Spinal cord (tissue), 10 donors: Measurements from ENCODE around the gene SPRR2F. TPM values are rescaled to one million over a fixed set of nuclear protein-coding genes. Genes with fewer than 3 reads are reported as not detected.
A peak's percentile ranks its signal among the peaks of the same experiment; 100 is the strongest.
"Not testable (repeated sequence)": the region's sequence is repeated elsewhere in the genome, so short reads cannot be mapped to it uniquely, and the experiment has no call there.

Source experiments
- DNase-seq, 6 donors: peaks; one replicate each; pipeline versions ENCODE4 v3.0.0 to v3.0.0-alpha.2; 2013 to 2015; ENCODE audit warnings: low spot score in 6 of 6, low read depth in 4 of 6
- H3K27ac ChIP-seq: one replicate; pipeline ENCODE4 v1.5.1; 2013; ENCODE audit warnings: low read depth, low read length, control low read depth
- H3K27me3 ChIP-seq: one replicate; pipeline ENCODE4 v1.6.1; 2013; ENCODE audit warnings: low read length; ENCODE audit not compliant: control insufficient read depth, insufficient read depth
- H3K36me3 ChIP-seq: one replicate; pipeline ENCODE4 v1.6.1; 2013; ENCODE audit warnings: low read length; ENCODE audit not compliant: control insufficient read depth, insufficient read depth
- H3K4me1 ChIP-seq: one replicate; pipeline ENCODE4 v1.6.1; 2013; ENCODE audit warnings: low read length; ENCODE audit not compliant: control insufficient read depth, insufficient read depth
- H3K4me3 ChIP-seq: one replicate; pipeline ENCODE4 v1.5.1; 2013; ENCODE audit warnings: low read depth, low read length, control low read depth
- H3K9me3 ChIP-seq: one replicate; pipeline ENCODE4 v1.6.1; 2013; ENCODE audit warnings: low read length; ENCODE audit not compliant: control insufficient read depth, insufficient read depth
- WGBS: methylation state at CpG from one replicate; pipeline ENCODE4 v1.1.5; 2013; ENCODE audit warnings: missing lambda C conversion rate; ENCODE audit not compliant: insufficient coverage; 5-methylcytosine and 5-hydroxymethylcytosine counted together
- polyA plus RNA-seq, 2 donors: library from polyadenylated mRNA; unstranded; fragments of 120-200 nt; gene quantifications; one replicate each; pipeline ENCODE4 v1.2.1, GENCODE V29; 2013; ENCODE audit not compliant: insufficient read length in 2 of 2
- total RNA-seq, 2 donors: library from RNA; depleted of rRNA in 1 of 2; stranded (reverse); fragments of 120-200 nt in 1 of 2; fragments of >200 nt in 1 of 2; gene quantifications; one replicate each; pipeline versions ENCODE4 v1.2.3 to v1.2.4, GENCODE V29; 2013 to 2014
- donor health status: healthy.

The SPRR2F gene
- total and polyA plus RNA-seq, 4 donors = 0.22 to 1.3 (median 1.3) TPM; not detected in 1

DNA sequence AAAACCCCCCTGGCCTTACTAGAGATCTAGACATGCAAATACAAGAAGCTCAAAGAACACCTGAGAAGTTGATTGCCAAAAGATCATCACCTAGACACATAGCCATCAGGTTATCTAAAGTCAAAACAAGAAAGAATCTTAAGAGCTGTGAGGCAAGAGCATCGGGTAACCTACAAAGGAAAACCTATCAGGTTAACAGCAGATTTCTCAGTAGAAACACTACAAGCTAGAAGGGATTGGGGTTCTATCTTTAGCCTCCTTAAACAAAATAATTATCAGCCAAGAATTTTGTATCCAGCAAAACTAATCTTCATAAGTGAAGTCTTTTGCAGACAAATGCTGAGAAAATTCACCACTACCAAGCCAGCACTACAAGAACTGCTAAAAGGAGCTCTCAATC lies 12.2 kb upstream of the SPRR2F start:
- Histone ChIP-seq H3K9me3 (no peaks in the 10 kb centered on the region), H3K27ac (no peak overlapping the region), H3K36me3 (no peaks in the 10 kb centered on the region), H3K27me3 (no peaks in the 10 kb centered on the region), H3K4me1 (no peaks in the 10 kb centered on the region), H3K4me3 (no peak overlapping the region)
- WGBS = no CpG with 5 or more reads among the region's 1 CpG
- no peak for DNase-seq

DNA sequence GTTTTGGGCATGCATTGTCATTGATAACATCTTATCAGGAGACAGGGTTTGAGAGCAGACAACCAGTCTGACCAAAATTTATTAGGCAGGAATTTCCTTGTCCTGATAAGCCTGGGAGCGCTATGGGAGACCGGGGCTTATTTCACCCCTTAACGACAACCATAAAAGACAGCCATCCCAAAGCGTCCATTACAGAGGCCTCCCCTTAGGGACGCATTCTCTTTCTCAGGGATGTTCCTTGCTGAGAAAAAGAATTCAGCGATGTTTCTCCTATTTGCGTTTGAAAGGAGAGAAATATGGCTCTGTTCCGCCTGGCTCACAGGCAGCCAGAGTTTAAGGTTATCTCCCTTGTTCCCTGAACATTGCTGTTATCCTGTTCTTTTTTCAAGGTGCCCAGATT lies 10.5 kb upstream of the SPRR2F start:
- H3K36me3 ChIP-seq, H3K9me3 ChIP-seq, H3K4me3 ChIP-seq, DNase-seq, H3K4me1 ChIP-seq, H3K27ac ChIP-seq, H3K27me3 ChIP-seq: not testable (repeated sequence)
- WGBS = 62% methylated on average over 8 of the region's 8 CpGs

DNA sequence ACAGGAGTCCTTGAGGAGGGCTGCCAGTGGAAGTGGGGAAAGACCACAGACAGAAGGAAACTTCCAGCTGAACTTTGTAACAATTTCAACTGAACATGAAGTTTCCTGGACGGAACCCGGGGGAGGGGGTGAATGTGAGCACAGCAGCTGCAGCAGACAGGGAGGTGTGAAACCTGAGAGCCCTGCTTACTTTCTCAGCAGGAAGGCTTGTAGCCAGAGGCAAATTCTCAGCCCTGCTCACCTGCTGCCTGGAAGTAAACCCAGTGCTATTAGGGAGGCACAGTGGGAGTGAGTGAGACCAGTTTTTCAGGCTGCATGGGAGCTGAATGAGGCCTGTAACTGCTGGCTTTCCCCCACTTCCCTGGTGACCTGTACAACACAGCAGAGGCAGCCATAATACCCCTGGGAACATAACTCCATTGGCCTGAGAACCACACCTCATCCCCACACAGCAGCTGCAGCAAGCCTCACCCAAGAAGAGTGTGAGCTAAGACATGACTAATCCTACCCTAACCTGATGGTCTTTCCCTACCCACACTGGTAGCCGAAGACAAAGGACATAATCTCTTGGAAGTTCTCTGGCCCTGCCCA lies 9.6 kb upstream of the SPRR2F start:
- whole genome bisulfite sequencing = 50% methylated on average over 3 of the region's 3 CpGs
- DNase-seq = no peak

DNA sequence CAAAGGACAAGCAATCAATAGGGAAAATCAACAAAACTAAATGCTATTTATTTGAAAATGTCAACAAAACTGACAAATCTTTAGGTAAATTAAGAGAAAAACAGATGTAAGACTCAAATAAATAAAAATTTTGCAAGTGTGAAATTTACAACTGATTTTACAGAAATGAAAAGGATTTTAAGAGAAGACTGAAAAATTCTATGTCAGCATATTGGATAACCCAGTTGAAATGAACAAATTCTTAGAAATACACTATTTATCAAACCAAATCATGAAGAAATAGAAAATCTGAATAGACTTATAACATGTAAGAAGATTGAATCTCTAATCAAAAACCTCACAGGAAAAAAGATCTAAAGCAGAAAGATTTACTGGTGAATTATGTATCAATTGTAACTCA lies 7.6 kb upstream of the SPRR2F start:
- no peak overlapping the region for H3K27ac ChIP-seq
- no peak for DNase-seq
- no peaks in the 10 kb centered on the region for H3K36me3 ChIP-seq
- no peak overlapping the region for H3K4me3 ChIP-seq
- H3K27me3 ChIP-seq = no peaks in the 10 kb centered on the region
- H3K9me3 ChIP-seq = no peaks in the 10 kb centered on the region
- H3K4me1 ChIP-seq = no peaks in the 10 kb centered on the region

More for the DNA sequence above, 9.6 kb upstream of the SPRR2F start:
- no peaks in the 10 kb centered on the region for H3K4me1 ChIP-seq
- H3K36me3 ChIP-seq = no peaks in the 10 kb centered on the region
- no peak overlapping the region for H3K27ac ChIP-seq
- no peaks in the 10 kb centered on the region for H3K9me3 ChIP-seq
- no peaks in the 10 kb centered on the region for H3K27me3 ChIP-seq
- H3K4me3 ChIP-seq = no peak overlapping the region

DNA sequence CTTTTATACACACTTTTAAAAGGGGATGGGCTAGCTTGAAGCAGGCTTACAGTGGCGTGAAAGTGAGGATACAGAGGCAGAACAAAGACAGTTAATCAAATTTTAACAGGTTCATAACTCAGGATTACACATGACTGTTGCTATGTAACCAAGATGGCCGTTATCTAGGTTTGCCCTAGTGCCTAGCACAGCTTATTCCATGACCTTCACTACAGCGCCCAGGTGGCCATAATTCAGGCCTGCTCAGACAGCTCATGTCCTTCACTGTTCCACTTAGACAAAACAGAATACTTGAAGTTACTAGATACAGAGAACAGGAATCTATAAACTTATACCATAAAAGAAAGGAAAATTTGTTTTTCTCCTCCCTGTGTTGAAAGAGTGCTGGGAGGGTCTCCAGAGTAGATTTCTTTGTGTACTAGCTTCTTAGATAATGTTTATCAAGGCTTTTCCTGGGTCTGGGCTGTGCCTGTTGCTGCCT lies 6.2 kb upstream of the SPRR2F start:
- Histone ChIP-seq H3K4me3 (no peak overlapping the region), H3K4me1 (no peaks in the 10 kb centered on the region), H3K36me3 (no peaks in the 10 kb centered on the region), H3K27me3 (no peaks in the 10 kb centered on the region), H3K27ac (no peak overlapping the region), H3K9me3 (no peaks in the 10 kb centered on the region)
- 25% methylated on average over 2 of the region's 3 CpGs for WGBS
- peak in 1 of 6 donors; percentile 41 for DNase-seq

DNA sequence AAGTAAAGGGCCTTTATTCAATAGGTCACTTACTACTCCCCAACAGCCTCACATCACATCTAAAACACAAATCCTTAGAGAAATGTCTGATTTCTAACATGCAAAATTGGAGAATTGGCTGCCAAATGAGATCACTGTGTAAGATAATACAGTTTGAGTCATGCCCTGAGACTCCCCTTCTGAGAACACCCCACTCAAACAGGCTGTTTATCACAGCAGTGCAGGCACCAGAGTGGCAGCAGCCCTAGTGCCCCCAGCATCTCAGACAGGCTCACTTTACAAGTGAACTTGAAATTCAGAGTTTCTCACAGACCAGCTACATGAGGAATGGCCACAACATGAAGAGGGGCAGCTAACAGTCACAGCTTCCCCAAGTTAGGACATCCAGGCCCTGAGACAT lies 1.9 kb upstream of the SPRR2F start:
- H3K27ac ChIP-seq, DNase-seq, H3K9me3 ChIP-seq, H3K27me3 ChIP-seq, H3K36me3 ChIP-seq, H3K4me3 ChIP-seq, H3K4me1 ChIP-seq: not testable (repeated sequence)

DNA sequence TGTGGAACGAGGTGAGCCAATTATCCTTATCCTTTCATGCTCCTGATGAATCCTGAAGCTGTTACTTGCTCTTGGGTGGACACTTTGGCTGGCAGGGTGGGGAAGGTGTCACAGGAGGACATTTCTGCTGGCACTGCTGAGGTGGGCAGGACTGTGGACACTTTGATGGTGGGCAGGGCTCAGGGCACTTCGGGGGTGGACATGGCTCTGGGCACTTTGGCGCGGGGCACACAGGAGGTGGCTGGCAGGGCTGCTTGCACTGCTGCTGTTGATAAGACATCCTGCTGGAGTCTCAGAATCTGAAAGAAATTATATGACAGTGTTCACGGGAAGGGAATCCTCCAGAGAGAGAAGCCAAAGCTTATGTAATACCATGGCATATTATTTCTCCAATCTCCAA lies 862 bp downstream of the SPRR2F start:
- not testable (repeated sequence) for DNase-seq, H3K27me3 ChIP-seq, H3K27ac ChIP-seq, H3K9me3 ChIP-seq, H3K36me3 ChIP-seq, H3K4me3 ChIP-seq, H3K4me1 ChIP-seq
- WGBS = 94% methylated on average over 3 of the region's 5 CpGs

DNA sequence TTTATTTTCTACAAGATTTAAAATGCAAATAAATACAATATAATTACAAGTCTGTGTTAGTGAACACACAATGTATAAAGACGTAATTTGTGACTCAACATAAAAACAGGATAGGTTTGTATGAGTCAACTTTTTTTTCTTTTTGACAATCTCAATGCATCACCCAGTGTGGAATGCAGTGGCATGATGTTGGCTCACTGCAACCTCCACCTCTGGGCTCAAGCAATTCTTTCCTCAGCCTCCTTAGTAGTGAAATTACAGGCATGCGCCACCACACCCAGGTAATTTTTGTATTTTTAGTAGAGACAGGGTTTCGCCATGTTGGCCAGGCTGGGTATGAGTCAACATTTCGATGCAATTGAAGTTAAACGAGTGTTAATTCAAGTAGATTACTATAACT lies 13.1 kb downstream of the SPRR2F start:
- H3K36me3 ChIP-seq = no peaks in the 10 kb centered on the region
- DNase-seq = no peak
- H3K27me3 ChIP-seq = no peaks in the 10 kb centered on the region
- no peaks in the 10 kb centered on the region for H3K4me1 ChIP-seq
- no CpG with 5 or more reads among the region's 5 CpGs for WGBS
- no peak overlapping the region for H3K4me3 ChIP-seq
- no peak overlapping the region for H3K27ac ChIP-seq
- no peaks in the 10 kb centered on the region for H3K9me3 ChIP-seq

DNA sequence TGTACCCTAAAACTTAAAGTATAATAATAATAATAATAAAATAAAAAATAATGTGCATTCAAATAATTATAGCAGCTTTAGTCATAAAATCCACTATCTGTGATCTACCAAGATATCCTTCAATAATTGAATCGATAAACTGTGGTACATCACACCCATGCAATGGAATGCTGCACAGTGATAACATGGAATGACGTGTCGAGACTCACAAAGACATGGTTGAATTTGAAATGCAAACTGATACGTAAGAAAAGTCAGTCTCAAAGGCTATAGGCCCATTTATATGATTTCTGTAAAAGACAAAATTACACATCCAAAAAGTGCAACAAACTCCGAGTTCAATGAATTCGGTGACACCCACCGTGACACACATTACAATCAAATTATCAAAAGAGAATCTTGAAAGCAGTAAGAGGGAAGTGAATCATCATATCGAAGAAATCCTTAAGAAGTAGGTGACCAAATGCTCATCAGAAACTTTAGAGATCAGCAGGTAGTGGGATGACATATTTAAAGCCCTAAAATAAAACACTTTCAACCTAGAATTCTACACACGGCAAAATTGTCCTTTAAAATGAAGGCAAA lies 13.8 kb downstream of the SPRR2F start:
- no peak overlapping the region for H3K4me3 ChIP-seq
- no peak overlapping the region for H3K27ac ChIP-seq
- H3K4me1 ChIP-seq = no peaks in the 10 kb centered on the region
- WGBS = 100% methylated on average over 1 of the region's 9 CpGs
- no peaks in the 10 kb centered on the region for H3K9me3 ChIP-seq
- H3K27me3 ChIP-seq = no peaks in the 10 kb centered on the region
- no peaks in the 10 kb centered on the region for H3K36me3 ChIP-seq
- DNase-seq = no peak

DNA sequence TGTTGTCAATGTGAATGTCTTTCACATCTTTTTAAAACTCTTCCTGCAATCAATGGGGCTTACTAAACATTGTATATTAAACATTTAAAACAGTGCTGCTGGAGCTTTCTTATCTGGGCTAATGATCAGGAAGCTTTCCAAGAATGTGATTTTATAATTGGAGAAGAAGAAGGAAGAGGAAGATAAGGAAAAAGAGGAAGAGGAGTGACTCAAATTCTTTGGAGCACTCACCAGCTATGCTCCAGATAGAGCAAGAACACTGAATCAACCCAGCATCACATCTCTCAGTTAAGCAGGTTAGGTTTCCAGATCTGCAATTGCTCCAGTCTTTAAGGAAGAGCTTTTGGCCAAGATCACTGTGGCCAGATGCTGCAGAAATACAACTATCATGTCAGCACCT lies 17.6 kb downstream of the SPRR2F start:
- Histone ChIP-seq H3K4me1 (no peaks in the 10 kb centered on the region), H3K36me3 (no peaks in the 10 kb centered on the region), H3K27me3 (no peaks in the 10 kb centered on the region), H3K9me3 (no peaks in the 10 kb centered on the region), H3K27ac (no peak overlapping the region), H3K4me3 (no peak overlapping the region)
- DNase-seq = no peak
